ENCODE data around the gene PBX3.

PBX3 gene

GRCh38 chr9:125994066-125994943 is 247.1 kb downstream of the PBX3 start:
- no peak overlapping the region for H3K4me2 ChIP-seq (ENCODE audit: low read length)
- H3K9ac ChIP-seq (ENCODE audit: low read depth, low read length): no peak overlapping the region
- no peaks in the 10 kb centered on the region for H3K4me1 ChIP-seq (ENCODE audit: control insufficient read depth, insufficient read depth, low read length)
- no peaks in the 10 kb centered on the region for H3K9me3 ChIP-seq (replicated peaks; ENCODE audit: low read length)
- no peaks in the 10 kb centered on the region for H3K36me3 ChIP-seq (ENCODE audit: insufficient read depth, low read length)
- H3K27me3 ChIP-seq (ENCODE audit: control insufficient read depth, insufficient read depth, low read length): peaks cover 39% of the 10 kb centered on the region
- H3K4me3 ChIP-seq (ENCODE audit: low read length): no peak overlapping the region

- Histone ChIP-seq H3K27me3 (ENCODE audit: control insufficient read depth, insufficient read depth, low read length) (peaks cover 39% of the 10 kb centered on the region), H3K9me3 (replicated peaks; ENCODE audit: low read length) (no peaks in the 10 kb centered on the region)
Observed at GRCh38 chr9:125995006-125995405, 247.8 kb downstream of the PBX3 start.

GRCh38 chr9:125995706-125996105 is 248.5 kb downstream of the PBX3 start:
- Histone ChIP-seq H3K9me3 (replicated peaks; ENCODE audit: low read length) (no peaks in the 10 kb centered on the region), H3K4me3 (ENCODE audit: low read length) (no peak overlapping the region), H3K4me1 (ENCODE audit: control insufficient read depth, insufficient read depth, low read length) (no peaks in the 10 kb centered on the region), H3K27me3 (ENCODE audit: control insufficient read depth, insufficient read depth, low read length) (peaks cover 44% of the 10 kb centered on the region), H3K4me2 (ENCODE audit: low read length) (no peak overlapping the region), H3K9ac (ENCODE audit: low read depth, low read length) (no peak overlapping the region), H3K36me3 (ENCODE audit: insufficient read depth, low read length) (no peaks in the 10 kb centered on the region)

More at GRCh38 chr9:125995006-125995405, 247.8 kb downstream of the PBX3 start:
- Histone ChIP-seq H3K4me3 (ENCODE audit: low read length) (no peak overlapping the region), H3K4me1 (ENCODE audit: control insufficient read depth, insufficient read depth, low read length) (no peaks in the 10 kb centered on the region), H3K4me2 (ENCODE audit: low read length) (no peak overlapping the region), H3K9ac (ENCODE audit: low read depth, low read length) (no peak overlapping the region), H3K36me3 (ENCODE audit: insufficient read depth, low read length) (no peaks in the 10 kb centered on the region)

- no peaks in the 10 kb centered on the region for H3K9me3 ChIP-seq (replicated peaks; ENCODE audit: low read length)
- no peak overlapping the region for H3K9ac ChIP-seq (ENCODE audit: low read depth, low read length)
- H3K4me2 ChIP-seq (ENCODE audit: low read length): no peak overlapping the region
- no peaks in the 10 kb centered on the region for H3K36me3 ChIP-seq (ENCODE audit: insufficient read depth, low read length)
- H3K4me1 ChIP-seq (ENCODE audit: control insufficient read depth, insufficient read depth, low read length): no peaks in the 10 kb centered on the region
- peaks cover 54% of the 10 kb centered on the region for H3K27me3 ChIP-seq (ENCODE audit: control insufficient read depth, insufficient read depth, low read length)
- H3K4me3 ChIP-seq (ENCODE audit: low read length): no peak overlapping the region
Observed at GRCh38 chr9:125996791-125997190, 249.6 kb downstream of the PBX3 start.

GRCh38 chr9:125997196-125997823 is 250.1 kb downstream of the PBX3 start:
- H3K9ac ChIP-seq (ENCODE audit: low read depth, low read length): no peak overlapping the region
- H3K9me3 ChIP-seq (replicated peaks; ENCODE audit: low read length): no peaks in the 10 kb centered on the region

GRCh38 chr9:125998837-125999503 is 251.8 kb downstream of the PBX3 start:
- Histone ChIP-seq H3K4me2 (ENCODE audit: low read length) (no peak overlapping the region), H3K27me3 (ENCODE audit: control insufficient read depth, insufficient read depth, low read length) (peaks cover 48% of the 10 kb centered on the region), H3K4me3 (ENCODE audit: low read length) (no peak overlapping the region), H3K36me3 (ENCODE audit: insufficient read depth, low read length) (no peaks in the 10 kb centered on the region), H3K9me3 (replicated peaks; ENCODE audit: low read length) (no peaks in the 10 kb centered on the region), H3K4me1 (ENCODE audit: control insufficient read depth, insufficient read depth, low read length) (no peaks in the 10 kb centered on the region), H3K9ac (ENCODE audit: low read depth, low read length) (no peak overlapping the region)

More at GRCh38 chr9:125997196-125997823, 250.1 kb downstream of the PBX3 start:
- H3K4me2 ChIP-seq (ENCODE audit: low read length): no peak overlapping the region
- H3K4me1 ChIP-seq (ENCODE audit: control insufficient read depth, insufficient read depth, low read length): no peaks in the 10 kb centered on the region
- H3K4me3 ChIP-seq (ENCODE audit: low read length): no peak overlapping the region
- H3K27me3 ChIP-seq (ENCODE audit: control insufficient read depth, insufficient read depth, low read length): peaks cover 56% of the 10 kb centered on the region
- no peaks in the 10 kb centered on the region for H3K36me3 ChIP-seq (ENCODE audit: insufficient read depth, low read length)

GRCh38 chr9:125999504-125999881 is 252.3 kb downstream of the PBX3 start:
- Histone ChIP-seq H3K27me3 (ENCODE audit: control insufficient read depth, insufficient read depth, low read length) (peaks cover 47% of the 10 kb centered on the region), H3K4me2 (ENCODE audit: low read length) (no peak overlapping the region), H3K4me1 (ENCODE audit: control insufficient read depth, insufficient read depth, low read length) (no peaks in the 10 kb centered on the region)

GRCh38 chr9:126000256-126000655 is 253.1 kb downstream of the PBX3 start:
- Histone ChIP-seq H3K9me3 (replicated peaks; ENCODE audit: low read length) (no peaks in the 10 kb centered on the region), H3K27me3 (ENCODE audit: control insufficient read depth, insufficient read depth, low read length) (peaks cover 44% of the 10 kb centered on the region), H3K9ac (ENCODE audit: low read depth, low read length) (no peak overlapping the region), H3K4me3 (ENCODE audit: low read length) (no peak overlapping the region), H3K4me2 (ENCODE audit: low read length) (no peak overlapping the region), H3K4me1 (ENCODE audit: control insufficient read depth, insufficient read depth, low read length) (no peaks in the 10 kb centered on the region), H3K36me3 (ENCODE audit: insufficient read depth, low read length) (no peaks in the 10 kb centered on the region)

More at GRCh38 chr9:125999504-125999881, 252.3 kb downstream of the PBX3 start:
- H3K9ac ChIP-seq (ENCODE audit: low read depth, low read length): no peak overlapping the region
- H3K4me3 ChIP-seq (ENCODE audit: low read length): no peak overlapping the region
- H3K9me3 ChIP-seq (replicated peaks; ENCODE audit: low read length): no peaks in the 10 kb centered on the region
- no peaks in the 10 kb centered on the region for H3K36me3 ChIP-seq (ENCODE audit: insufficient read depth, low read length)

- Histone ChIP-seq H3K4me3 (ENCODE audit: low read length) (no peak overlapping the region), H3K36me3 (ENCODE audit: insufficient read depth, low read length) (no peaks in the 10 kb centered on the region), H3K9me3 (replicated peaks; ENCODE audit: low read length) (no peaks in the 10 kb centered on the region), H3K4me2 (ENCODE audit: low read length) (no peak overlapping the region), H3K9ac (ENCODE audit: low read depth, low read length) (no peak overlapping the region), H3K4me1 (ENCODE audit: control insufficient read depth, insufficient read depth, low read length) (no peaks in the 10 kb centered on the region), H3K27me3 (ENCODE audit: control insufficient read depth, insufficient read depth, low read length) (peaks cover 39% of the 10 kb centered on the region)
Observed at GRCh38 chr9:126000731-126001580, 253.8 kb downstream of the PBX3 start.

- H3K4me3 ChIP-seq (ENCODE audit: low read length): no peak overlapping the region
- peaks cover 35% of the 10 kb centered on the region for H3K27me3 ChIP-seq (ENCODE audit: control insufficient read depth, insufficient read depth, low read length)
- H3K36me3 ChIP-seq (ENCODE audit: insufficient read depth, low read length): no peaks in the 10 kb centered on the region
- no peaks in the 10 kb centered on the region for H3K9me3 ChIP-seq (replicated peaks; ENCODE audit: low read length)
- no peaks in the 10 kb centered on the region for H3K4me1 ChIP-seq (ENCODE audit: control insufficient read depth, insufficient read depth, low read length)
- H3K9ac ChIP-seq (ENCODE audit: low read depth, low read length): no peak overlapping the region
- no peak overlapping the region for H3K4me2 ChIP-seq (ENCODE audit: low read length)
Observed at GRCh38 chr9:126001581-126002225, 254.5 kb downstream of the PBX3 start.
